HepG2 (cell line): ENCODE results near the gene PTPRM. TPM values are rescaled to one million over a fixed set of nuclear protein-coding genes. Genes with fewer than 3 reads are reported as not detected.

Experiments used
- DR1 ChIP-seq: sonication (generic); formaldehyde crosslinking; IDR thresholded peaks from 2 replicates; pipeline ENCODE4 v1.8.0; 2021; ENCODE audit warnings: mild to moderate bottlenecking, missing genetic modification reagents, inconsistent platforms
- EP300 ChIP-seq, 3 experiments: sonication (generic) in 1 of 3; formaldehyde crosslinking in 1 of 3; IDR thresholded peaks; 2 replicates each; pipeline versions ENCODE4 v1.5.1 to v1.6.1; 2011 to 2020; ENCODE audit warnings: low read depth in 2 of 3, low read length in 2 of 3, borderline replicate concordance in 1 of 3, improper control_type of control experiment in 1 of 3, mild to moderate bottlenecking in 1 of 3, missing genetic modification reagents in 1 of 3, moderate library complexity in 1 of 3
- GRHL1 ChIP-seq: sonication (generic); formaldehyde crosslinking; conservative IDR thresholded peaks from 2 replicates; pipeline ENCODE4 v1.8.0; 2022; ENCODE audit warnings: missing genetic modification reagents
- HNF4G ChIP-seq, 2 experiments: sonication (generic) in 1 of 2; formaldehyde crosslinking in 1 of 2; IDR thresholded peaks; 2 replicates each; pipeline versions ENCODE4 v1.4.0 to v1.6.1; 2011 to 2020; ENCODE audit warnings: borderline replicate concordance in 2 of 2, low read depth in 2 of 2, mild to moderate bottlenecking in 2 of 2, low read length in 1 of 2, missing genetic modification reagents in 1 of 2, moderate library complexity in 1 of 2
- KIAA2018 ChIP-seq: sonication (generic); formaldehyde crosslinking; IDR thresholded peaks from 2 replicates; pipeline ENCODE4 v1.5.0; 2020; ENCODE audit warnings: mild to moderate bottlenecking, missing genetic modification reagents, borderline replicate concordance
- KLF9 ChIP-seq: IDR thresholded peaks from 2 replicates; pipeline ENCODE4 v1.6.1; 2016; ENCODE audit warnings: low read depth
- PHF20 ChIP-seq: sonication (generic); formaldehyde crosslinking; IDR thresholded peaks from 2 replicates; pipeline ENCODE4 v1.5.0; 2020; ENCODE audit warnings: mild to moderate bottlenecking, missing genetic modification reagents
- SMARCC2 ChIP-seq: fragments of 450-650 bp; IDR thresholded peaks from 2 replicates; pipeline ENCODE4 v1.6.1; 2017; ENCODE audit warnings: antibody characterized with exemption, mild to moderate bottlenecking
- SOX5 ChIP-seq: IDR thresholded peaks from 2 replicates; pipeline ENCODE4 v1.6.1; 2016; ENCODE audit warnings: borderline replicate concordance
- SPEN ChIP-seq: sonication (generic); formaldehyde crosslinking; IDR thresholded peaks from 2 replicates; pipeline ENCODE4 v1.5.1; 2020; ENCODE audit warnings: low read depth, mild to moderate bottlenecking, missing genetic modification reagents
- TARDBP ChIP-seq: sonication (generic); formaldehyde crosslinking; IDR thresholded peaks from 2 replicates; pipeline ENCODE4 v1.8.0; 2022; ENCODE audit warnings: mild to moderate bottlenecking, missing genetic modification reagents
- ZFP62 ChIP-seq: sonication (generic); formaldehyde crosslinking; IDR thresholded peaks from 2 replicates; pipeline ENCODE4 v1.4.0; 2020; ENCODE audit warnings: missing genetic modification reagents
- ZNF234 ChIP-seq: sonication (generic); formaldehyde crosslinking; conservative IDR thresholded peaks from 2 replicates; pipeline ENCODE4 v1.5.1; 2020; ENCODE audit warnings: mild to moderate bottlenecking, missing genetic modification reagents
- ZNF558 ChIP-seq: sonication (generic); formaldehyde crosslinking; IDR thresholded peaks from 2 replicates; pipeline ENCODE4 v1.9.0; 2022; ENCODE audit warnings: mild to moderate bottlenecking, missing genetic modification reagents, borderline replicate concordance
- ZNF670 ChIP-seq: sonication (generic); formaldehyde crosslinking; IDR thresholded peaks from 2 replicates; pipeline ENCODE4 v1.8.0; 2022; ENCODE audit warnings: mild to moderate bottlenecking, missing genetic modification reagents, borderline replicate concordance
- ZNF691 ChIP-seq: sonication (generic); formaldehyde crosslinking; IDR thresholded peaks from 2 replicates; pipeline ENCODE4 v1.4.0; 2020; ENCODE audit warnings: missing genetic modification reagents, low read depth, mild to moderate bottlenecking, borderline replicate concordance
- ZNF773 ChIP-seq: sonication (generic); formaldehyde crosslinking; IDR thresholded peaks from 2 replicates; pipeline ENCODE4 v1.4.0; 2020; ENCODE audit warnings: missing genetic modification reagents, borderline replicate concordance
- ZNF776 ChIP-seq: sonication (generic); formaldehyde crosslinking; IDR thresholded peaks from 2 replicates; pipeline ENCODE4 v1.4.0; 2020; ENCODE audit warnings: mild to moderate bottlenecking, missing genetic modification reagents
- polyA plus RNA-seq, 8 experiments: library from polyadenylated mRNA; depleted of rRNA in 3 of 8; stranded (reverse) in 7 of 8; unstranded in 1 of 8; fragments of >200 nt; fragmentation: Illumina TruSeq in 4 of 8; extraction: Trizol in 4 of 8; gene quantifications; 2 replicates each; pipeline versions ENCODE4 v1.2.1 to v1.2.3, GENCODE V29; 2011 to 2016; ENCODE audit warnings: low read depth in 4 of 8, missing spikeins in 1 of 8, mixed read lengths in 1 of 8; ENCODE audit not compliant: insufficient read depth in 1 of 8
- total RNA-seq, 5 experiments: library from RNA; depleted of rRNA; stranded (reverse); fragments of >200 nt; fragmentation: Illumina TruSeq; extraction: Trizol; gene quantifications; 2 replicates each; pipeline ENCODE4 v1.2.3, GENCODE V29; 2016; ENCODE audit warnings: low read depth in 1 of 5

The PTPRM gene
- total and polyA plus RNA-seq, 2 of the 13 experiments (the other 11 are each of a cell fraction or from before 2014, with no cell fraction given): 12.6 to 108 TPM

GRCh38 chr18:8283891-8284585 lies 716.9 kb downstream of the PTPRM start (continued):
- TF ChIP-seq SPEN (CRISPR knock-in tag) (no peak), KIAA2018 (CRISPR knock-in tag) (no peak), DR1 (CRISPR knock-in tag) (no peak), ZNF691 (no peak), ZNF776 (CRISPR knock-in tag) (no peak), ZNF558 (CRISPR knock-in tag) (no peak), EP300 (IDR thresholded peaks at IDR 0.05; ENCODE audit: low read depth in 2 of 2, low read length in 2 of 2) (peak in 1 of 2 experiments; percentile 45; a peak in 1 of 4 replicates), EP300 (CRISPR knock-in tag; IDR thresholded peaks at IDR 0.05; ENCODE audit: borderline replicate concordance) (no peak), HNF4G (IDR thresholded peaks at IDR 0.05; ENCODE audit: borderline replicate concordance, low read depth, low read length) (no peak), HNF4G (CRISPR knock-in tag; IDR thresholded peaks at IDR 0.05; ENCODE audit: borderline replicate concordance, low read depth) (no peak), ZNF670 (CRISPR knock-in tag) (no peak), KLF9 (CRISPR knock-in tag) (no peak), PHF20 (no peak), ZNF773 (CRISPR knock-in tag) (no peak), ZNF234 (no peak), TARDBP (CRISPR knock-in tag) (no peak), ZFP62 (CRISPR knock-in tag) (no peak), GRHL1 (CRISPR knock-in tag) (no peak), SOX5 (CRISPR knock-in tag) (peak; percentile 31; the same call in 1 of the 2 replicates), SMARCC2 (no peak)
